ENCODE results near the gene NFIA. TPM values are rescaled to one million over a fixed set of nuclear protein-coding genes. Genes with fewer than 3 reads are reported as not detected.

The NFIA gene
- total and polyA plus RNA-seq, 9 of the 15 experiments (the other 6 are each of a cell fraction or from before 2014, with no cell fraction given) = 5.3 to 24.9 (median 9.8) TPM

DNA sequence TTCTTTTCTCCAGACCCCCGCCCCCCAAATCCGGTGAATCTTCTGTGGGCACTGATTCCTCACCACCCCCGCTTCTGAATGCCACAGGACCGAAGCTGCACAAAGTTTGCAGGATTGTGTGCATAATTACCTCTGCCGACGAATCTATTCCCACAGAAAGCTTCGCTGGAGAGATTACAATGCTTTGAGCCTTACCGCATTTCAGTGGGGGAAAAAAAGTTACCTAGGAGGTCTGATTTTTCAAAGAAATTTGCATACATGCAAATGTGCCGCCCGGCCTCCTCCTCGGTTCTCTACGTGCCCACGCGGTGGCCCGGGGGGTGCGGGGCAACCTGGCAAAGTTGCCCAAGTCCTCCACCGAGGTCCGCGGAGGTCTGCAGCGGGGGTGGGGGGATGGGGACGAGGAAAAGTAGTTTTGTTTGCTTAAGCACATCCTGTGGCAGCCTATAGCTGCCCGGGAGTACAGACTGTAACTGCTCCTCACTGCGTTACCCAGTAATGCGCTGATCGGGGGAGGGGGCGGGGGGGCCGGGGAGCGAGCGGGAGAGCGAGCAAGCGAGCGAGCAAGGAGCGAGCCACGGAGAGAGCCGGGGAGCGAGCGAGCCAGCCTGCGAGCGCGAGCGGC is 563 bp upstream of the NFIA start:
- intact Hi-C loops (cut with micrococcal nuclease) (loop anchor here (2.0 to 10.0 kb wide), 3 partner anchors 39 to 107 kb away; no protein-coding TSS in a partner anchor), in situ Hi-C loops (cut with MboI) (no loop called here)
- no peaks in the 10 kb centered on the region for H3K9me3 ChIP-seq (replicated peaks; ENCODE audit: control insufficient read depth, insufficient read depth, low read depth, low read length)
- DNase-seq (ENCODE audit: extremely low read depth in 1 of 4, low spot score in 3 of 4) (peak in 1 of 4 experiments; percentile 73), FAIRE-seq (peak; percentile 44), ATAC-seq (peak; percentile 15)
- ChIA-PET CTCF (ENCODE audit: low intra/inter-chr PET ratio) (no interaction called here), POLR2A (interaction anchor here (0.6 to 1.3 kb wide), 9 partner anchors 13 to 331 kb away, joined by 3 to 5 read pairs (median 4); no protein-coding TSS in a partner anchor)
- BruUV-seq (replicated peaks) = TSS peak; percentile 44
- H3K9ac ChIP-seq (ENCODE audit: insufficient read depth in 1 of 2, low read depth in 2 of 2, low read length in 2 of 2) = peak overlapping the region; percentile 14 to 96; a peak in 3 of 4 replicates
- H3K79me2 ChIP-seq (ENCODE audit: control insufficient read depth, insufficient read depth, low read length) = peaks cover 45% of the 10 kb centered on the region
- no peaks in the 10 kb centered on the region for H3K27me3 ChIP-seq (ENCODE audit: control insufficient read depth in 2 of 2, insufficient read depth in 2 of 2, low read length in 2 of 2)
- H3K36me3 ChIP-seq (ENCODE audit: control insufficient read depth, insufficient read depth, low read length) = no peaks in the 10 kb centered on the region
- H3K4me1 ChIP-seq (replicated peaks in 1 of 2; ENCODE audit: control insufficient read depth in 2 of 2, insufficient read depth in 2 of 2, low read length in 2 of 2) = peaks cover 14 to 41% of the 10 kb centered on the region in 2 experiments; a peak in 4 of 5 replicates
- H2AFZ ChIP-seq (ENCODE audit: low read depth, low read length) = peak overlapping the region; percentile 81
- H3K9me1 ChIP-seq (ENCODE audit: control insufficient read depth, insufficient read depth, low read length) = no peaks in the 10 kb centered on the region
- no peaks in the 10 kb centered on the region for H4K20me1 ChIP-seq (replicated peaks; ENCODE audit: control insufficient read depth, insufficient read depth, low read length)
- H3K4me3 ChIP-seq = peak overlapping the region; percentile 63
- peak overlapping the region; percentile 71; the same call in 2 of the 3 replicates for H3K27ac ChIP-seq (ENCODE audit: extremely low read depth, low read depth, low read length)
- peak overlapping the region; percentile 77 for H3K4me2 ChIP-seq (ENCODE audit: insufficient read depth, low read length)
- WGBS (ENCODE audit: insufficient coverage, low coverage, missing lambda C conversion rate) = under 1% methylated on average over 23 of the region's 41 CpGs
- TF ChIP-seq NFIX (CRISPR knock-in tag; IDR thresholded peaks at IDR 0.05; ENCODE audit: low read depth) (no peak), MYC (IDR thresholded peaks at IDR 0.05; ENCODE audit: low read depth, low read length) (peak; percentile 33; the same call in 1 of the 2 replicates), MYC (CRISPR knock-in tag; IDR thresholded peaks at IDR 0.05; ENCODE audit: borderline replicate concordance, low read depth) (no peak), KDM1A (IDR thresholded peaks at IDR 0.05) (peak; percentile 96 to 97), ZBTB7A (IDR thresholded peaks at IDR 0.05; ENCODE audit: borderline replicate concordance, control insufficient read depth, low read depth, low read length) (peak; percentile 56; the same call in 1 of the 2 replicates), PCBP2 (IDR thresholded peaks at IDR 0.05; ENCODE audit: low read depth, low read length, poor library complexity, severe bottlenecking) (no peak), JUN (IDR thresholded peaks at IDR 0.05; ENCODE audit: borderline replicate concordance, low read depth, low read length) (0 out of 2 replicates have a peak, but pooled peaks have one; percentile 29), JUN (CRISPR knock-in tag; IDR thresholded peaks at IDR 0.05; ENCODE audit: borderline replicate concordance) (no peak), ASH1L (IDR thresholded peaks at IDR 0.05; ENCODE audit: borderline replicate concordance, low read depth, partially characterized antibody) (no peak), SMARCA4 (IDR thresholded peaks at IDR 0.05) (0 out of 2 replicates have a peak, but pooled peaks have one; percentile 37), ZSCAN29 (IDR thresholded peaks at IDR 0.05) (no peak), HDAC1 (IDR thresholded peaks at IDR 0.05) (peak in 1 of 2 experiments; percentile 82; a peak in 2 of 4 replicates)
- TF ChIP-seq, protein P1, sequence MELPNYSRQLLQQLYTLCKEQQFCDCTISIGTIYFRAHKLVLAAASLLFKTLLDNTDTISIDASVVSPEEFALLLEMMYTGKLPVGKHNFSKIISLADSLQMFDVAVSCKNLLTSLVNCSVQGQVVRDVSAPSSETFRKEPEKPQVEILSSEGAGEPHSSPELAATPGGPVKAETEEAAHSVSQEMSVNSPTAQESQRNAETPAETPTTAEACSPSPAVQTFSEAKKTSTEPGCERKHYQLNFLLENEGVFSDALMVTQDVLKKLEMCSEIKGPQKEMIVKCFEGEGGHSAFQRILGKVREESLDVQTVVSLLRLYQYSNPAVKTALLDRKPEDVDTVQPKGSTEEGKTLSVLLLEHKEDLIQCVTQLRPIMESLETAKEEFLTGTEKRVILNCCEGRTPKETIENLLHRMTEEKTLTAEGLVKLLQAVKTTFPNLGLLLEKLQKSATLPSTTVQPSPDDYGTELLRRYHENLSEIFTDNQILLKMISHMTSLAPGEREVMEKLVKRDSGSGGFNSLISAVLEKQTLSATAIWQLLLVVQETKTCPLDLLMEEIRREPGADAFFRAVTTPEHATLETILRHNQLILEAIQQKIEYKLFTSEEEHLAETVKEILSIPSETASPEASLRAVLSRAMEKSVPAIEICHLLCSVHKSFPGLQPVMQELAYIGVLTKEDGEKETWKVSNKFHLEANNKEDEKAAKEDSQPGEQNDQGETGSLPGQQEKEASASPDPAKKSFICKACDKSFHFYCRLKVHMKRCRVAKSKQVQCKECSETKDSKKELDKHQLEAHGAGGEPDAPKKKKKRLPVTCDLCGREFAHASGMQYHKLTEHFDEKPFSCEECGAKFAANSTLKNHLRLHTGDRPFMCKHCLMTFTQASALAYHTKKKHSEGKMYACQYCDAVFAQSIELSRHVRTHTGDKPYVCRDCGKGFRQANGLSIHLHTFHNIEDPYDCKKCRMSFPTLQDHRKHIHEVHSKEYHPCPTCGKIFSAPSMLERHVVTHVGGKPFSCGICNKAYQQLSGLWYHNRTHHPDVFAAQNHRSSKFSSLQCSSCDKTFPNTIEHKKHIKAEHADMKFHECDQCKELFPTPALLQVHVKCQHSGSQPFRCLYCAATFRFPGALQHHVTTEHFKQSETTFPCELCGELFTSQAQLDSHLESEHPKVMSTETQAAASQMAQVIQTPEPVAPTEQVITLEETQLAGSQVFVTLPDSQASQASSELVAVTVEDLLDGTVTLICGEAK (IDR thresholded peaks at IDR 0.05) = 0 out of 2 replicates have a peak, but pooled peaks have one; percentile 17
- TF ChIP-seq, protein P1 (CRISPR knock-in tag; IDR thresholded peaks at IDR 0.05) = no peak
